Measurements from ENCODE around the gene SCAMP2.

Gene SCAMP2

DNA sequence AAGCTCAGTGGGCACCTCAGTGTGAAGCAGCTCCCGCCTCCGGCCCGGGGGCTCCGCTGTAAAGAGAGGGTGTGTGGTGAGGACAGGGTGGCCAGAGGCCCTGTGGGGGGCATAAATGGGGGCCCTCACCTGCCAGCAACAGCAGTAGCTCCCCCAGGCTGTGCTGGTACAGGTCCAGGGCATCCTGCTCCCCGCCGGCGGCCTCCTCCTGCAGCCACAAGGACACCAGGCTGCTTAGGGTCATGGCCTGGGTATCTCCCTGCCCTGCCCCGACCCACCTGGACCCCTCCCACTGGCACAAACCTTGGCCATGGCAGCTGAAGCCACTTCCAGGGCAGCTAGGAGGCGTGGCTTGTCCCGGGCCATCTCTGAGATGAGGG is 35.0 kb downstream of the SCAMP2 start:
- no peak for DNase-seq (ENCODE audit: low read depth)

GRCh38 chr15:74837482-74838136 is 35.6 kb downstream of the SCAMP2 start:
- no peak for DNase-seq (ENCODE audit: low read depth)

DNA sequence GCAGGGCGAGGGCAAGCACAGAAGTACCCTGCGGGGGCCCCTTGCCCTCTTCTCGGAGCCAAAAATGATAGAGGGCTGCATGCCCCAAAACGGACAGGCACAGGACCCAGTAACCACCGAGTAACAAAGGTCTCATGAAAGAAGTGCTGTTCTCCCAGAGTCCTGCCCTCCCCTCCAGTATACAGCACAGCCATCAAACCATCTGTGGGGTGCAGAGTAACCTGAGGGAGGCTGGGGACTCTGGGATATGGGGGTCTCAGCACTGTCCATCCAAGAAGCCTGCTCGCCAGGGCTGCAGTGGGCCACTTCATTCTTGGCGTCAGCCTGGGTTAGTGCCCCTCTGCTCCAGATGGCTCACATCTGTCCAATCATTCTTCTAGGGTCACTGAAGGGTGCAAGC is 36.3 kb downstream of the SCAMP2 start:
- DNase-seq (ENCODE audit: low read depth): no peak

DNA sequence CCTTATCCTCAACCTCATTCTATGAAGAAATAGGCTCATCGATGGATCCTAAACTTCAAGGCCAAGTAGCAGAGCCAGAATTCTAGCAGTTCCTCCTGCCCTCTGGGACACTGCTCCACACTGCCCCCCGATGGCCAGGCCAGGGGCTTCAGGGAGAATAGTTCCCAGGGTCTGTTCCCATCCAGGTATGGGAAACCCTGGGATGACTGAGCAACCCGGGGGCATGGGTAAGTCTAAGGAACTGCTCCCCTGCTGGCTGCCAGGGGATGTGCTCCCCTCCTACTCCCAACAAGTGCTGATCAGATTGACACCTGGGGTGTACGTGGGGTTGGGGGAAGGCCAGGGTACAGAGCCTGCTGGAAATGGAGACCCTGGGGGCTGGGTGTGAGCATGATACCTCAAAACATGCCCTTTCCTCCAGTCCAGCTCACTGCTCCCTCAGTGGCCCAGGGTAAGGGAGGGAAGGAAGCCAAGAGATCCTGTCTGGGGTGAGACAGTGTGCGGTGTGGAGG is 37.8 kb downstream of the SCAMP2 start:
- no peak for DNase-seq (ENCODE audit: low read depth)

- DNase-seq (ENCODE audit: low read depth): no peak
Measured at GRCh38 chr15:74833376-74834107, 39.6 kb downstream of the SCAMP2 start.

GRCh38 chr15:74832826-74833225 is 40.3 kb downstream of the SCAMP2 start:
- no peak for DNase-seq (ENCODE audit: low read depth)

DNA sequence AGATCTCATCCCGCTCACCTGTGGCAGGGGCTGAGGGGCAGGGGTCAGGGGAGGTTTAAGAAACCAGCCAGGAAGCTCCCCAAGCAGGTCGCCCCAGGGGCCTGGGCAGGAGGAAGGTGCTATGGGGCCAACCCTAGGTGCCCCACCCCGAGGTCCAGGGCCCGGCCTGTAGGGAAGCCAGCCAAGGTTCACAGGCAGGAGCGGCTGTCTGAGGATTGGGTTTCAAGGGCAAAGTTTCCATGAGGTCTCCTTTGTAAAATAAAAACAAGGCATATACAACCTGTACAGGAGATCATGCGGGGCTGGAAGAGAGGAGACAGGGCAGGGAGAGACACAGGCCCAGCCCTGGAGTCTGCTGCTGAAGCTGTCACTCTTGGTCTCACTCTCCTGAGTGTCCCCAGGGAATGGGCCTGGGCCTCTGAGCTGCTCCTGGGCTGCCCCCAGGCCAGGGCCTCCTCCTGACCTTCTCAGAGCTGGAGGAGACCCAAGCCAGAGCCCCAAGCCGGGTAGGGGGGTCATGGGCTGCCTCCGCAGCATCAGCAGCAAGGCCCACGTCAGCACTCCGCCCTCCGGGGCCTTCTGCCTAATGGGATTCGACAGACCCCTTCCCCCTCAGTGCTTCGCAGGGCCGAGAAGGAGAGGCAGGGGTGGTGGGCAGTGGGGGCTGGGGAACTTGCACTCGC is 41.2 kb downstream of the SCAMP2 start:
- no peak for DNase-seq (ENCODE audit: low read depth)

- no peak for DNase-seq (ENCODE audit: low read depth)
Measured at GRCh38 chr15:74830868-74831267, 42.3 kb downstream of the SCAMP2 start.

- DNase-seq (ENCODE audit: low read depth): no peak
Measured at GRCh38 chr15:74829991-74830390, 43.2 kb downstream of the SCAMP2 start.

- DNase-seq (ENCODE audit: low read depth): no peak
Measured at GRCh38 chr15:74829486-74829885, 43.7 kb downstream of the SCAMP2 start.

GRCh38 chr15:74828835-74829234 is 44.3 kb downstream of the SCAMP2 start:
- no peak for DNase-seq (ENCODE audit: low read depth)

DNA sequence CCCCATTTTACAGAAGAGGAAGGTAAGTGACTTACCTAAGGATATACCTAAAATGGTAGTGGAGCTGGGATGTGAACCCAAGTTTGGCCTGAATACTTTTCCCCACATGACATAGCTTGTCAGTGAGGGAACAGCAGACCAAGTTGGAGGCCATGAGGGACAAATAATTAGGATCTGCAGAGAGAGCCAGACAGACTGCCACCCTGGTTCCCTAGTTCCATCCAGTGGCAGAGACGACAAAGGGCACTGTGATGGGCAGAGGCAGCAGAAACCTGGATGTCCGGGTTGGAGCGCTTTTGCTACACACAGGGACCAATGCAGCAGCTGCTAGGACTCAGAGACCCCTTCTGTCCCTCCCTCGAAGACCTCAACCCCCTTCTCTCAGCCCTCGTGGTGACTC is 45.6 kb downstream of the SCAMP2 start:
- DNase-seq (ENCODE audit: low read depth): no peak

- DNase-seq (ENCODE audit: low read depth): no peak
Measured at GRCh38 chr15:74826921-74827320, 46.2 kb downstream of the SCAMP2 start.

GRCh38 chr15:74826364-74826819 is 46.8 kb downstream of the SCAMP2 start, which contains the start of gene CPLX3:
TSS of gene CPLX3 (plus strand) at chr15:74826627. CDS start at chr15:74826704, 77 bp downstream.
- no peak for DNase-seq (ENCODE audit: low read depth)

DNA sequence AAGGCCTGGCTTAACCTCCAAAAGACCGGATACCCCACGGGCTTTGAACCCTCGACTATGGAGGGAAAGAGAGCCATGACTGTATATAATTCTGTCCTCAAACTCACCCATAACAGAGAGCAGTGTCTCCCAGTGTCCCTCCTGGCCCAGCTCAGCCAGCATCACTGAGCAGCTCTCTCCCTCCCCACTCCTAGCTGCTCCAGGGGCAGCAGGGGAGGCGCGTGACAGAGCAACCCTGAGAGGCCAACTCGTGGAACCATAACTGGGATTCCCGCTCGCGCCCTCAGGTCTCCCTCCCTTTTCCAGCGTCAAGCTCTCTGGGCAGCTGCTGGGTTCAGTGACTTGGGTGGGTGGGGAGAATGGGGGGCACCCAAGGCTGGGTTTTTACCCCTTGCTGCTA is 47.3 kb downstream of the SCAMP2 start:
- no peak for DNase-seq (ENCODE audit: low read depth)

GRCh38 chr15:74824976-74825375 is 48.2 kb downstream of the SCAMP2 start:
- DNase-seq (ENCODE audit: low read depth): no peak

- no peak for DNase-seq (ENCODE audit: low read depth)
Measured at GRCh38 chr15:74823324-74823723, 49.8 kb downstream of the SCAMP2 start.

DNA sequence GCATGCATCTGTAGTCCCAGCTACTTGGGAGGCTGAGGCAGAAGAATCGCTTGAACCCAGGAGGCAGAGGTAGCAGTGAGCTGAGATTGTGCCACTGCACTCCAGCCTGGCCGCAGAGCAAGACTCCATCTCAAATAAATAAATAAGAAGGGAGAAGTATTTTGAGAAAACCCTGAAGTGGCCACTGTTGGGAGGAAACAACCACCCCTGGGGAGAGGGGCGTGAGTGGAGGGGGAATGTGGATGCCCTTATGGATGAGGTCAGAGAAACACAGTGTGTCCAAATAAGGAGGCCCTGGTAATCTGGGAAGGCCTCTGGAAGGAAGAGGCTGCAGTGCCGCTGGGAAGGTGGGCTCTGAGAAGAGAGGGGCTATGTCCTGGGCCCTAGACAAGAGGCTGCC is 50.9 kb downstream of the SCAMP2 start:
- DNase-seq (ENCODE audit: low read depth): no peak

GRCh38 chr15:74821790-74822158 is 51.4 kb downstream of the SCAMP2 start:
- no peak for DNase-seq (ENCODE audit: low read depth)

DNA sequence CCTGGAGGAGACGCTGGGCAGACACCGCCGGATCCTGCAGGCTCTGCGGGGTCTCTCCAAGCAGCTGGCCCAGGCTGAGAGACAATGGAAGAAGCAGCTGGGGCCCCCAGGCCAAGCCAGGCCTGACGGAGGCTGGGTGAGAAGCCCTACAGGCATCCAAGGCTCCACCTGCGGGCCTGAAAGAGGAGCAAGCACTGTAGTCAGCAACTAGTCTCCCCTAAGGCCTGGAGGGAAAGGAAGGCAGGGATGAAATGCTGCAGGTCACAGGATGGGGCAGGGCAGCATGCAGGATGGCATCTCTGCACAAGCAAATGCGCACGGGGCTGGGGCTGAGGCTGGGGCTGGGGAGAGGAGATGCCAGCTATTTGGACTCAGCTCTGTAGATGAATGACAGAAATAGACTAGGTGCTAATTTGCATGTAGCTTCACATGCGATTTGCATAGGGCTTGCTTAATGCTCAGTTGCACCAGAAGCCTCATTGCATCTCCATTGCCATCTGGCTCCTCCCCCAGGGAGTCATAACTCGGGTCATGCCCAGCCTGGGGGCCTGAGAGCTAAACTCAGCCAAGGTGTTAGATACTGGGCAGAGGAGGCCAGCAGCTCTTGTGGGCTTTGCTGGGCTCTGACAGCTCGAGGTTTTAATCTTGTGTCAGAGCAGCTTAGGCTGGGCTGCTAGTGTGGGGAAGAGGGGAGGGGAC is 51.9 kb downstream of the SCAMP2 start:
- no peak for DNase-seq (ENCODE audit: low read depth)

DNA sequence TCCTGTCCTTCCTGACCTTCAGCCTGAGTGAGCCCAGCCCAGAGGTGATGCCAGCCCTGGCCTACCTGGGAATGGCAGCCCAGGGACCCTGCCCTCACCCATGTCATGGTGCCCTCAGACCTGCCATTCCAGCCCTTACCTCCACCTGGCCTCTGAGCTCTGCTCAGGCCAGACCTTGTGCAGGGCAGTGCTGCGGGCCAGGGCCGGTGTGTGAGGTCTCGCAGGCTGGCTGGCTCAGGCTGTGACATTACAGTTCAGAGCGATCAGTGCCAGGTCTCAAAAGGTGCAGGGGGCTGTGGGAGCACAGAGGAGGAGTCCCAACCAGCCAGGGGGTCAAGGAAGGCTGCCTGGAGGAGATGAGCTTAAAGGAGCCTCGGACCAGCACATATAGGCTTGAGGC is 53.1 kb downstream of the SCAMP2 start:
- no peak for DNase-seq (ENCODE audit: low read depth)

GRCh38 chr15:74817370-74817737 is 55.8 kb downstream of the SCAMP2 start:
- DNase-seq (ENCODE audit: low read depth): no peak

Data from stimulated activated CD8-positive, alpha-beta memory T cell treated with anti-CD3 and anti-CD28 coated beads, Interleukin-7, amount 100 ng/mL, for 24 hours (primary cell).